Left colon (tissue), 2 donors: ENCODE data around the gene SGCG. TPM values are rescaled to one million over a fixed set of nuclear protein-coding genes. Genes with fewer than 3 reads are reported as not detected.

Source experiments
- ATAC-seq: fragments of 200-7000 bp; cut with Tn5 transposase; one replicate; pipeline ENCODE4 v1.9.1; 2020; ENCODE audit warnings: mild to moderate bottlenecking, moderate library complexity
- DNase-seq, 2 donors: peaks; one replicate each; pipeline ENCODE4 v3.0.0-alpha.2; 2020
- intact Hi-C, 2 donors: fragments of 100-400 bp; cut with DNase I in 1 of 2; cut with micrococcal nuclease in 1 of 2; formaldehyde crosslinking; loops; one replicate each; pipeline versions ENCODE4 v1.11.2 to v1.14.0; 2022; cut with DNase I, micrococcal nuclease
- total RNA-seq, 2 donors: library from RNA; stranded (reverse); fragmentation: NEBNext Ultra II Directional; extraction: Animal tissue kit (Norgen Biotek cat#: 25700); gene quantifications; one replicate each; pipeline ENCODE4 v1.2.1, GENCODE V29; 2021
- donor health status: DM: no; HTN: no; CAD: no.
- donor health status: DM: yes; HTN: yes; CAD: no.

SGCG gene
- total RNA-seq, 2 donors from 2014 or later, result 0.36 TPM; not detected in 1

- DNase-seq, result peak in 1 of 2 donors; percentile 11
- intact Hi-C loops, result no loop called here
- ATAC-seq, result no peak
Measured at GRCh38 chr13:23321535-23322241, 140.9 kb downstream of the SGCG start.

- intact Hi-C loops, result no loop called here
- DNase-seq (no peak), ATAC-seq (no peak)
Measured at GRCh38 chr13:23322353-23323336, 141.9 kb downstream of the SGCG start.

GRCh38 chr13:23323946-23324709 is 143.3 kb downstream of the SGCG start:
- no peak for DNase-seq
- intact Hi-C loops, result no loop called here
- ATAC-seq, result no peak

GRCh38 chr13:23325191-23325590 is 144.4 kb downstream of the SGCG start:
- DNase-seq (no peak), ATAC-seq (no peak)
- intact Hi-C loops, result no loop called here

GRCh38 chr13:23330356-23330755 is 149.6 kb downstream of the SGCG start:
- DNase-seq (no peak), ATAC-seq (no peak)
- intact Hi-C loops, result no loop called here

GRCh38 chr13:23339225-23339624 is 158.4 kb downstream of the SGCG start:
- DNase-seq, result no peak
- intact Hi-C loops, result no loop called here
- ATAC-seq, result no peak

GRCh38 chr13:23344931-23345595 is 164.3 kb downstream of the SGCG start:
- intact Hi-C loops, result no loop called here
- DNase-seq, result no peak
- no peak for ATAC-seq

GRCh38 chr13:23347601-23348000 is 166.8 kb downstream of the SGCG start:
- ATAC-seq, result no peak
- DNase-seq, result no peak
- intact Hi-C loops, result no loop called here

- ATAC-seq (no peak), DNase-seq (no peak)
- intact Hi-C loops, result no loop called here
Measured at GRCh38 chr13:23348262-23349127, 167.7 kb downstream of the SGCG start.

GRCh38 chr13:23349161-23349897 is 168.6 kb downstream of the SGCG start:
- DNase-seq (no peak), ATAC-seq (no peak)
- intact Hi-C loops, result no loop called here

- ATAC-seq (no peak), DNase-seq (no peak)
- intact Hi-C loops, result no loop called here
Measured at GRCh38 chr13:23350009-23350408, 169.2 kb downstream of the SGCG start.

GRCh38 chr13:23352161-23352560 is 171.4 kb downstream of the SGCG start:
- ATAC-seq (no peak), DNase-seq (no peak)
- intact Hi-C loops, result no loop called here

GRCh38 chr13:23354520-23354919 is 173.7 kb downstream of the SGCG start:
- peak in 1 of 2 donors; percentile 9 for DNase-seq
- intact Hi-C loops, result no loop called here
- no peak for ATAC-seq

GRCh38 chr13:23356368-23356767 is 175.6 kb downstream of the SGCG start:
- ATAC-seq, result no peak
- DNase-seq, result no peak
- intact Hi-C loops, result no loop called here

GRCh38 chr13:23357349-23357748 is 176.6 kb downstream of the SGCG start:
- DNase-seq (no peak), ATAC-seq (no peak)
- intact Hi-C loops, result no loop called here

- ATAC-seq (no peak), DNase-seq (no peak)
- intact Hi-C loops, result no loop called here
Measured at GRCh38 chr13:23359882-23360281, 179.1 kb downstream of the SGCG start.

GRCh38 chr13:23365652-23366051 is 184.9 kb downstream of the SGCG start:
- ATAC-seq (no peak), DNase-seq (no peak)

More at GRCh38 chr13:23365652-23366051, 184.9 kb downstream of the SGCG start:
- intact Hi-C loops, result no loop called here
